Gastroesophageal sphincter (tissue), 3 donors: ENCODE measurements around the gene BCLAF1.

Experiments used
- POLR2AphosphoS5 ChIP-seq: sonication (generic); formaldehyde crosslinking; IDR thresholded peaks from one replicate; pipeline ENCODE4 v1.6.1; 2017; ENCODE audit warnings: antibody characterized with exemption
- TF ChIP-seq, protein P1 (sequence below), 4 experiments: fragments of 200-600 bp in 2 of 4; fragments of 450-650 bp in 2 of 4; sonication (generic) in 1 of 4; IDR thresholded peaks; one replicate each; pipeline ENCODE4 v1.5.1; 2017 to 2019; ENCODE audit warnings: antibody characterized with exemption in 4 of 4, mild to moderate bottlenecking in 2 of 4, moderate library complexity in 2 of 4

DNA sequence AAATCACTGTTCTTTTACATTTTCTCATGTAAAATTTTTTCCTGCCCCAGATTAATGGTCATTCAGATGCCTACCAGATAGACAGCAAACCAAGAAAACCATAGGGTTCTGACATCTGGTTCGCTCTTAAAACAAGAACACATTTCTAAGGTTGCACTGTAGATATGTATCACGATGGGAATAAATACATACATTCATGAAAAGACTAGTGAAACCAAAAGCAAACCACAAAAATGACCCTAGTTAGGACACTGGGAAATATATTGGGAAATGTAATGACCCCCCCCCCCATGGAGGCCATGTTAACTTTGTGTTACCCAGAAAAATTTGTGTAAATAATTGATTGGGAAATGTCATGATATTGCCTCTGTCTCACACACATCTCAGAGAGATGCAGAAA, 77.0 kb downstream of the BCLAF1 start:
- TF ChIP-seq, protein P1, sequence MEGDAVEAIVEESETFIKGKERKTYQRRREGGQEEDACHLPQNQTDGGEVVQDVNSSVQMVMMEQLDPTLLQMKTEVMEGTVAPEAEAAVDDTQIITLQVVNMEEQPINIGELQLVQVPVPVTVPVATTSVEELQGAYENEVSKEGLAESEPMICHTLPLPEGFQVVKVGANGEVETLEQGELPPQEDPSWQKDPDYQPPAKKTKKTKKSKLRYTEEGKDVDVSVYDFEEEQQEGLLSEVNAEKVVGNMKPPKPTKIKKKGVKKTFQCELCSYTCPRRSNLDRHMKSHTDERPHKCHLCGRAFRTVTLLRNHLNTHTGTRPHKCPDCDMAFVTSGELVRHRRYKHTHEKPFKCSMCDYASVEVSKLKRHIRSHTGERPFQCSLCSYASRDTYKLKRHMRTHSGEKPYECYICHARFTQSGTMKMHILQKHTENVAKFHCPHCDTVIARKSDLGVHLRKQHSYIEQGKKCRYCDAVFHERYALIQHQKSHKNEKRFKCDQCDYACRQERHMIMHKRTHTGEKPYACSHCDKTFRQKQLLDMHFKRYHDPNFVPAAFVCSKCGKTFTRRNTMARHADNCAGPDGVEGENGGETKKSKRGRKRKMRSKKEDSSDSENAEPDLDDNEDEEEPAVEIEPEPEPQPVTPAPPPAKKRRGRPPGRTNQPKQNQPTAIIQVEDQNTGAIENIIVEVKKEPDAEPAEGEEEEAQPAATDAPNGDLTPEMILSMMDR (IDR thresholded peaks at IDR 0.05), result no peak
- TF ChIP-seq POLR2AphosphoS5, result no peak
